HEK293 (cell line): ENCODE results near the gene SMNDC1.

Experiments used
- ATF2 ChIP-seq: fragments of 450-650 bp; formaldehyde crosslinking; IDR thresholded peaks from 2 replicates; pipeline ENCODE4 v1.5.1; 2016; ENCODE audit warnings: missing biosample characterization, missing genetic modification characterization, low read depth
- CTCF ChIP-seq: fragments of 450-650 bp; formaldehyde crosslinking; IDR thresholded peaks from 2 replicates; pipeline ENCODE4 v1.5.1; 2016; ENCODE audit warnings: missing biosample characterization, missing genetic modification characterization
- MYNN ChIP-seq: fragments of 450-650 bp; formaldehyde crosslinking; IDR thresholded peaks from 2 replicates; pipeline ENCODE4 v1.5.1; 2016; ENCODE audit warnings: missing biosample characterization, missing genetic modification characterization, borderline replicate concordance
- ZNF155 ChIP-seq: fragments of 450-650 bp; formaldehyde crosslinking; IDR thresholded peaks from 2 replicates; pipeline ENCODE4 v1.5.1; 2016; ENCODE audit warnings: missing biosample characterization, missing genetic modification characterization
- ZNF302 ChIP-seq: fragments of 450-650 bp; formaldehyde crosslinking; IDR thresholded peaks from 2 replicates; pipeline ENCODE4 v1.5.1; 2016; ENCODE audit warnings: missing biosample characterization, missing genetic modification characterization, low read depth
- ZNF366 ChIP-seq: fragments of 450-650 bp; formaldehyde crosslinking; conservative IDR thresholded peaks from 2 replicates; pipeline ENCODE4 v1.5.1; 2016; ENCODE audit warnings: missing biosample characterization, missing genetic modification characterization

GRCh38 chr10:110252151-110252550, 52.6 kb downstream of the SMNDC1 start:
- TF ChIP-seq ZNF302 (tag by site-specific recombination) (no peak), CTCF (no peak), ATF2 (no peak), MYNN (tag by site-specific recombination) (no peak), ZNF155 (tag by site-specific recombination) (no peak), ZNF366 (tag by site-specific recombination) (no peak)
